Suprapubic skin (tissue), 4 donors: Measurements from ENCODE around the gene DISP2. TPM values are rescaled to one million over a fixed set of nuclear protein-coding genes. Genes with fewer than 3 reads are reported as not detected.

ENCODE experiments used
- DNase-seq, 2 donors: peaks; one replicate each; pipeline ENCODE4 v3.0.0-alpha.2; 2019; ENCODE audit warnings: low spot score in 2 of 2
- H3K27ac ChIP-seq: fragments of 200-600 bp; sonication (generic); one replicate; pipeline ENCODE4 v1.5.1; 2019
- H3K27me3 ChIP-seq: fragments of 200-600 bp; sonication (generic); one replicate; pipeline ENCODE4 v1.5.1; 2019
- H3K36me3 ChIP-seq: fragments of 200-600 bp; sonication (generic); one replicate; pipeline ENCODE4 v1.5.1; 2019
- H3K4me1 ChIP-seq: fragments of 200-600 bp; sonication (generic); one replicate; pipeline ENCODE4 v1.5.1; 2019
- H3K4me3 ChIP-seq: fragments of 200-600 bp; sonication (generic); one replicate; pipeline ENCODE4 v1.5.1; 2019; ENCODE audit warnings: mild to moderate bottlenecking
- H3K9me3 ChIP-seq: fragments of 200-600 bp; sonication (generic); one replicate; pipeline ENCODE4 v1.5.1; 2019
- EP300 ChIP-seq: sonication (generic); formaldehyde crosslinking; IDR thresholded peaks from one replicate; pipeline ENCODE4 v1.6.1; 2017; ENCODE audit warnings: antibody characterized with exemption
- POLR2A ChIP-seq, 2 donors: fragments of 450-650 bp; IDR thresholded peaks; one replicate each; pipeline ENCODE4 v1.6.1; 2017; ENCODE audit warnings: antibody characterized with exemption in 2 of 2, mild to moderate bottlenecking in 2 of 2, moderate library complexity in 2 of 2
- POLR2AphosphoS5 ChIP-seq, 3 donors: sonication (generic); formaldehyde crosslinking; IDR thresholded peaks; one replicate each; pipeline ENCODE4 v1.6.1; 2017; ENCODE audit warnings: antibody characterized with exemption in 3 of 3
- WGBS: methylation state at CpG from one replicate; pipeline ENCODE4 v1.1.5; 2018; 5-methylcytosine and 5-hydroxymethylcytosine counted together
- total RNA-seq, 4 donors: library from RNA; depleted of rRNA; stranded (reverse); fragments of >200 nt; gene quantifications; one replicate each; pipeline ENCODE4 v1.1.0, GENCODE V29; 2016
- TF ChIP-seq, protein P1 (sequence below), 2 donors: fragments of 200-600 bp in 1 of 2; fragments of 450-650 bp in 1 of 2; sonication (generic) in 1 of 2; IDR thresholded peaks; one replicate each; pipeline ENCODE4 v1.5.1; 2016 to 2019; ENCODE audit warnings: antibody characterized with exemption in 2 of 2, mild to moderate bottlenecking in 1 of 2, moderate library complexity in 1 of 2

DISP2 gene
- total RNA-seq, 4 donors from 2014 or later, result 0.04 to 0.21 (median 0.05) TPM; not detected in 1

DNA sequence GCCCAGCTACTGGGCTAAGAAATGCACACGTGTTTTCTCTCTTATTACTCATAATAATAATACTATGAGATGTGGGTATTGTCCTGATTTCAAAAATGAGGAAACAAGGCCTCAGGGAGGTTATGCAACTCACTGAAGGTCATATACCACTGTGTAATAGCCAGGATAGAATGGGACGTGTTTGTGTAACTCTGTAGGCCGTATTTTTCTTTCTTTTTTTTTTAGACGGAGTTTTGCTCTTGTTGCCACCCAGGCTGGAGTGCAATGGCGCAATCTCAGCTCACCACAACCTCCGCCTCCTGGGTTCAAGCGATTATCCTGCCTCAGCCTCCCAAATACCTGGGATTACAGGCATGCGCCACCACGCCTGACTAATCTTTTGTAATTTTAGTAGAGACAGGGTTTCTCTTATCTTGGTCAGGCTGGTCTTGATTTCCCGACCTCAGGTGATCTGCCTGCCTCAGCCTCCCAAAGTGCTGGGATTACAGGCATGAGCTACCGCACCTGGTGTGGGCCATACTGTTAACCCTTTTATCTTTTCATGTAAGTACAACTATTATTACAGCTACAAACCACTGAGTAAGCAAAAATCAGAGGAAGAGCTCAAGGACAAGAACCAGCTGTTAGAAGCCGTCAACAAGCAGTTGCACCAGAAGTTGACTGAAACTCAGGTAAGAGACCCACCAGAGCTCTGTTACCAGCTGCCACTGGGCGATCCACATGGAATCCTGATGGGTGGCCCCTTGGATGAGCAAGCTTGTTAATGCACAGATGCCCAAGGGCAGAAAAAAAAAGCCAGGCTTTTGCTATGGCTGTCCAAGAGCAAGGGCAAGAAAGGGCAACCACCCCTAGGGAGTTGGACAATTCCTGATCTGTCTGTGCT lies 31.2 kb downstream of the DISP2 start:
- 87% methylated on average over 13 of the region's 13 CpGs for WGBS
- no peak for DNase-seq
- H3K27me3 ChIP-seq, result no peaks in the 10 kb centered on the region
- H3K4me1 ChIP-seq, result peaks cover 5% of the 10 kb centered on the region
- no peaks in the 10 kb centered on the region for H3K9me3 ChIP-seq
- peak overlapping the region; percentile 33 for H3K27ac ChIP-seq
- H3K4me3 ChIP-seq, result no peak overlapping the region
- no peak for TF ChIP-seq POLR2A (IDR thresholded peaks at IDR 0.05)
- TF ChIP-seq POLR2AphosphoS5 (IDR thresholded peaks at IDR 0.05), result no peak
- no peak for TF ChIP-seq EP300
- peaks cover 48% of the 10 kb centered on the region for H3K36me3 ChIP-seq

DNA sequence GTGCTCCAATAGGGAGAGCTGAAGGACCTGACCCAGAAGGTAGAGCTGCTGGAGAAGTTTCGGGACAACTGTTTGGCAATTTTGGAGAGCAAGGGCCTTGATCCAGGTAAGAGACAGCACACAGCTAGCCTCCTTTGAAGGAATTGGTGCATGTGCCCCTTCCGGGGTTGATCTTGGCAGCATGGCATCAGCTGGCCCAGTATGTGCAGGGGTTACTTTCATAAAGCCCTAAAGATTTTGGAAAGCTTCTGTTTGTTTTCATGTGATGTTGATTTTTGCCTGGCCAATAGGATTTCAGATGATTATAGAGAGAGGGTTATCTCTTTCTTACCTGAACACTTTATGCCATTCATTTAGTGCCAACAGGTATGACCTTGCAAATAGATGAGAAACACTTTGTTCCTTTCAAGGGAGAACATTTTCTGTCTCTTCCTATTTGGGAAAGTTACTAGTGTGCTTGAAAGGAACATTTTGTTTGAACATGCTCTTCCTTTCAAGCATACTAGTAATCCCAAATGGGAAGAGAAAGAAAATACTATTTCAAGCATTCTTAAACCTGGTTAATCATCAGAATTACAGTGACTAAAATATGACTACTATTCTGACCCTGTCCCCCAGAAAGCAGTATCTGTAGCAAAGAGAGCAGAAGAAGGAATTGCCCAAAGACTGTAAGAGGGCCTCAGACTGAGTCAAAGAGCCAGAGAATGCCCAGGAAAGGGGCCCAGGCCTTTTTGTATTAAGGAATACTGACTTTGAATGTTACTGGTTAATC lies 32.0 kb downstream of the DISP2 start:
- TF ChIP-seq POLR2AphosphoS5 (IDR thresholded peaks at IDR 0.05) (no peak), EP300 (no peak), POLR2A (IDR thresholded peaks at IDR 0.05) (no peak)
- TF ChIP-seq, protein P1, sequence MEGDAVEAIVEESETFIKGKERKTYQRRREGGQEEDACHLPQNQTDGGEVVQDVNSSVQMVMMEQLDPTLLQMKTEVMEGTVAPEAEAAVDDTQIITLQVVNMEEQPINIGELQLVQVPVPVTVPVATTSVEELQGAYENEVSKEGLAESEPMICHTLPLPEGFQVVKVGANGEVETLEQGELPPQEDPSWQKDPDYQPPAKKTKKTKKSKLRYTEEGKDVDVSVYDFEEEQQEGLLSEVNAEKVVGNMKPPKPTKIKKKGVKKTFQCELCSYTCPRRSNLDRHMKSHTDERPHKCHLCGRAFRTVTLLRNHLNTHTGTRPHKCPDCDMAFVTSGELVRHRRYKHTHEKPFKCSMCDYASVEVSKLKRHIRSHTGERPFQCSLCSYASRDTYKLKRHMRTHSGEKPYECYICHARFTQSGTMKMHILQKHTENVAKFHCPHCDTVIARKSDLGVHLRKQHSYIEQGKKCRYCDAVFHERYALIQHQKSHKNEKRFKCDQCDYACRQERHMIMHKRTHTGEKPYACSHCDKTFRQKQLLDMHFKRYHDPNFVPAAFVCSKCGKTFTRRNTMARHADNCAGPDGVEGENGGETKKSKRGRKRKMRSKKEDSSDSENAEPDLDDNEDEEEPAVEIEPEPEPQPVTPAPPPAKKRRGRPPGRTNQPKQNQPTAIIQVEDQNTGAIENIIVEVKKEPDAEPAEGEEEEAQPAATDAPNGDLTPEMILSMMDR (IDR thresholded peaks at IDR 0.05), result no peak
- Histone ChIP-seq H3K9me3 (no peaks in the 10 kb centered on the region), H3K27ac (peak overlapping the region; percentile 33), H3K4me1 (no peaks in the 10 kb centered on the region), H3K27me3 (no peaks in the 10 kb centered on the region), H3K4me3 (no peak overlapping the region), H3K36me3 (peaks cover 48% of the 10 kb centered on the region)
- DNase-seq, result no peak
- 90% methylated on average over 2 of the region's 2 CpGs for WGBS

GRCh38 chr15:40392986-40393948 lies 35.2 kb downstream of the DISP2 start:
- H3K4me3 ChIP-seq, result no peak overlapping the region
- H3K9me3 ChIP-seq, result no peaks in the 10 kb centered on the region
- no peak for TF ChIP-seq POLR2AphosphoS5 (IDR thresholded peaks at IDR 0.05)
- no peak for TF ChIP-seq POLR2A (IDR thresholded peaks at IDR 0.05)
- TF ChIP-seq, protein P1 (IDR thresholded peaks at IDR 0.05), result no peak
- no peak for TF ChIP-seq EP300
- no peaks in the 10 kb centered on the region for H3K27me3 ChIP-seq
- WGBS, result 95% methylated on average over 4 of the region's 4 CpGs
- no peak for DNase-seq
- no peaks in the 10 kb centered on the region for H3K4me1 ChIP-seq
- H3K27ac ChIP-seq, result no peak overlapping the region
- H3K36me3 ChIP-seq, result peaks cover 33% of the 10 kb centered on the region

DNA sequence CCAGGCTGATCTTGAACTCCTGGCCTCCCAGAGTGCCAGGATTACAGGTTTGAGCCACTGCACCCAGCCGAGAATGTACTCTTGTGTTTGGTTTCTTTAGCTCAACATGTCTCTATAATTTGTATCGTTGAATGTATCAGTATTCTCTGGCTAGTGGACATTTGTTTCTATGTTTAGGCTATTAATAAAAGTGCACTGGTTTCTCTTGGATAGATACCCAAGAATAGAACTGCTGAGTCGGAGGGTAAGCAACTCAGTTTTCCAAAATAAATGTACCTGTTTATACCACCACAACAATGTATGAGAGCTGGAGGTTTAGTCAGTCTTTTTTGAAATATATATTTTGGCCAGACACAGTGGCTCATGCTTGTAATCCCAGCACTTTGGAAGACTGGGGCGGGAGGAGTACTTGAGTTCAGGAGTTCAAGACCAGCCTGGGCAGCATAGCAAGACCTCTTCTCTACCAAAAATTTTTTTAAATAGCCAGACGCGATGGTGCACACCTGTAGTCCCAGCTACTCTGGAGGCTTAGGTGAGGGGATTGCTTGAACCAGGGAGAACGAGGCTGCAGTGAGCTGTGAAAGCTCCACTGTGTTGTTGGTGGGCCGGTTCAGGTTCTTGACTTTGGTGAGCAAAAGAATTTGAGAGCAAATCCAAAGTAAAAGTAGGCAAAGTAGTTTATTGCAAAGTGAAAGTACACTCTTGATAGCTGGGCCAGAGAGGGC lies 39.8 kb downstream of the DISP2 start:
- Histone ChIP-seq H3K36me3 (peaks cover 10% of the 10 kb centered on the region), H3K9me3 (no peaks in the 10 kb centered on the region), H3K4me1 (no peaks in the 10 kb centered on the region), H3K27ac (no peak overlapping the region), H3K4me3 (no peak overlapping the region), H3K27me3 (no peaks in the 10 kb centered on the region)
- no peak for DNase-seq
- TF ChIP-seq POLR2AphosphoS5 (IDR thresholded peaks at IDR 0.05) (no peak), POLR2A (IDR thresholded peaks at IDR 0.05) (no peak), EP300 (no peak)
- TF ChIP-seq, protein P1 (IDR thresholded peaks at IDR 0.05), result no peak
- 93% methylated on average over 8 of the region's 8 CpGs for WGBS

- H3K27ac ChIP-seq, result no peak overlapping the region
- 56% methylated on average over 4 of the region's 4 CpGs for WGBS
Measured at GRCh38 chr15:40398413-40398873, 40.4 kb downstream of the DISP2 start.

More at GRCh38 chr15:40398413-40398873, 40.4 kb downstream of the DISP2 start:
- H3K4me1 ChIP-seq, result no peaks in the 10 kb centered on the region
- TF ChIP-seq EP300 (no peak), POLR2A (IDR thresholded peaks at IDR 0.05) (no peak), POLR2AphosphoS5 (IDR thresholded peaks at IDR 0.05) (no peak)
- TF ChIP-seq, protein P1 (IDR thresholded peaks at IDR 0.05), result no peak
- no peaks in the 10 kb centered on the region for H3K27me3 ChIP-seq
- no peak overlapping the region for H3K4me3 ChIP-seq
- peaks cover 4% of the 10 kb centered on the region for H3K36me3 ChIP-seq
- DNase-seq, result no peak
- no peaks in the 10 kb centered on the region for H3K9me3 ChIP-seq
